ENCODE measurements around the gene TMEM163. TPM values are rescaled to one million over a fixed set of nuclear protein-coding genes. Genes with fewer than 3 reads are reported as not detected.

The TMEM163 gene
- total RNA-seq, 1 experiment from 2014 or later: 0.94 TPM

GRCh38 chr2:134586326-134586965 lies 132.4 kb downstream of the TMEM163 start (continued):
- TF ChIP-seq AFF4 (CRISPR knock-in tag; IDR thresholded peaks at IDR 0.05; ENCODE audit: borderline replicate concordance): no peak
- no peak for TF ChIP-seq NFE2L1 (CRISPR knock-in tag; IDR thresholded peaks at IDR 0.05)
- TF ChIP-seq EMX1 (CRISPR knock-in tag; IDR thresholded peaks at IDR 0.05): no peak
- no peak for TF ChIP-seq ZNF263 (CRISPR knock-in tag; IDR thresholded peaks at IDR 0.05; ENCODE audit: low read depth)
- no peak for TF ChIP-seq ZBTB21 (CRISPR knock-in tag; IDR thresholded peaks at IDR 0.05; ENCODE audit: borderline replicate concordance)
- TF ChIP-seq, protein P1, sequence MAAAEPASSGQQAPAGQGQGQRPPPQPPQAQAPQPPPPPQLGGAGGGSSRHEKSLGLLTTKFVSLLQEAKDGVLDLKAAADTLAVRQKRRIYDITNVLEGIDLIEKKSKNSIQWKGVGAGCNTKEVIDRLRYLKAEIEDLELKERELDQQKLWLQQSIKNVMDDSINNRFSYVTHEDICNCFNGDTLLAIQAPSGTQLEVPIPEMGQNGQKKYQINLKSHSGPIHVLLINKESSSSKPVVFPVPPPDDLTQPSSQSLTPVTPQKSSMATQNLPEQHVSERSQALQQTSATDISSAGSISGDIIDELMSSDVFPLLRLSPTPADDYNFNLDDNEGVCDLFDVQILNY (CRISPR knock-in tag; IDR thresholded peaks at IDR 0.05): no peak
- TF ChIP-seq, protein P2, sequence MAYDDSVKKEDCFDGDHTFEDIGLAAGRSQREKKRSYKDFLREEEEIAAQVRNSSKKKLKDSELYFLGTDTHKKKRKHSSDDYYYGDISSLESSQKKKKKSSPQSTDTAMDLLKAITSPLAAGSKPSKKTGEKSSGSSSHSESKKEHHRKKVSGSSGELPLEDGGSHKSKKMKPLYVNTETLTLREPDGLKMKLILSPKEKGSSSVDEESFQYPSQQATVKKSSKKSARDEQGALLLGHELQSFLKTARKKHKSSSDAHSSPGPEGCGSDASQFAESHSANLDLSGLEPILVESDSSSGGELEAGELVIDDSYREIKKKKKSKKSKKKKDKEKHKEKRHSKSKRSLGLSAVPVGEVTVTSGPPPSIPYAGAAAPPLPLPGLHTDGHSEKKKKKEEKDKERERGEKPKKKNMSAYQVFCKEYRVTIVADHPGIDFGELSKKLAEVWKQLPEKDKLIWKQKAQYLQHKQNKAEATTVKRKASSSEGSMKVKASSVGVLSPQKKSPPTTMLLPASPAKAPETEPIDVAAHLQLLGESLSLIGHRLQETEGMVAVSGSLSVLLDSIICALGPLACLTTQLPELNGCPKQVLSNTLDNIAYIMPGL (CRISPR knock-in tag; IDR thresholded peaks at IDR 0.05): no peak
- no peak for TF ChIP-seq ZNF416 (CRISPR knock-in tag; IDR thresholded peaks at IDR 0.05)
- TF ChIP-seq ZNF396 (CRISPR knock-in tag; IDR thresholded peaks at IDR 0.05; ENCODE audit: borderline replicate concordance): no peak
- no peak for TF ChIP-seq SMAD3 (CRISPR knock-in tag; IDR thresholded peaks at IDR 0.05; ENCODE audit: borderline replicate concordance)
- TF ChIP-seq, protein P3, sequence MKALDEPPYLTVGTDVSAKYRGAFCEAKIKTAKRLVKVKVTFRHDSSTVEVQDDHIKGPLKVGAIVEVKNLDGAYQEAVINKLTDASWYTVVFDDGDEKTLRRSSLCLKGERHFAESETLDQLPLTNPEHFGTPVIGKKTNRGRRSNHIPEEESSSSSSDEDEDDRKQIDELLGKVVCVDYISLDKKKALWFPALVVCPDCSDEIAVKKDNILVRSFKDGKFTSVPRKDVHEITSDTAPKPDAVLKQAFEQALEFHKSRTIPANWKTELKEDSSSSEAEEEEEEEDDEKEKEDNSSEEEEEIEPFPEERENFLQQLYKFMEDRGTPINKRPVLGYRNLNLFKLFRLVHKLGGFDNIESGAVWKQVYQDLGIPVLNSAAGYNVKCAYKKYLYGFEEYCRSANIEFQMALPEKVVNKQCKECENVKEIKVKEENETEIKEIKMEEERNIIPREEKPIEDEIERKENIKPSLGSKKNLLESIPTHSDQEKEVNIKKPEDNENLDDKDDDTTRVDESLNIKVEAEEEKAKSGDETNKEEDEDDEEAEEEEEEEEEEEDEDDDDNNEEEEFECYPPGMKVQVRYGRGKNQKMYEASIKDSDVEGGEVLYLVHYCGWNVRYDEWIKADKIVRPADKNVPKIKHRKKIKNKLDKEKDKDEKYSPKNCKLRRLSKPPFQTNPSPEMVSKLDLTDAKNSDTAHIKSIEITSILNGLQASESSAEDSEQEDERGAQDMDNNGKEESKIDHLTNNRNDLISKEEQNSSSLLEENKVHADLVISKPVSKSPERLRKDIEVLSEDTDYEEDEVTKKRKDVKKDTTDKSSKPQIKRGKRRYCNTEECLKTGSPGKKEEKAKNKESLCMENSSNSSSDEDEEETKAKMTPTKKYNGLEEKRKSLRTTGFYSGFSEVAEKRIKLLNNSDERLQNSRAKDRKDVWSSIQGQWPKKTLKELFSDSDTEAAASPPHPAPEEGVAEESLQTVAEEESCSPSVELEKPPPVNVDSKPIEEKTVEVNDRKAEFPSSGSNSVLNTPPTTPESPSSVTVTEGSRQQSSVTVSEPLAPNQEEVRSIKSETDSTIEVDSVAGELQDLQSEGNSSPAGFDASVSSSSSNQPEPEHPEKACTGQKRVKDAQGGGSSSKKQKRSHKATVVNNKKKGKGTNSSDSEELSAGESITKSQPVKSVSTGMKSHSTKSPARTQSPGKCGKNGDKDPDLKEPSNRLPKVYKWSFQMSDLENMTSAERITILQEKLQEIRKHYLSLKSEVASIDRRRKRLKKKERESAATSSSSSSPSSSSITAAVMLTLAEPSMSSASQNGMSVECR (CRISPR knock-in tag; IDR thresholded peaks at IDR 0.05; ENCODE audit: borderline replicate concordance): no peak

DNA sequence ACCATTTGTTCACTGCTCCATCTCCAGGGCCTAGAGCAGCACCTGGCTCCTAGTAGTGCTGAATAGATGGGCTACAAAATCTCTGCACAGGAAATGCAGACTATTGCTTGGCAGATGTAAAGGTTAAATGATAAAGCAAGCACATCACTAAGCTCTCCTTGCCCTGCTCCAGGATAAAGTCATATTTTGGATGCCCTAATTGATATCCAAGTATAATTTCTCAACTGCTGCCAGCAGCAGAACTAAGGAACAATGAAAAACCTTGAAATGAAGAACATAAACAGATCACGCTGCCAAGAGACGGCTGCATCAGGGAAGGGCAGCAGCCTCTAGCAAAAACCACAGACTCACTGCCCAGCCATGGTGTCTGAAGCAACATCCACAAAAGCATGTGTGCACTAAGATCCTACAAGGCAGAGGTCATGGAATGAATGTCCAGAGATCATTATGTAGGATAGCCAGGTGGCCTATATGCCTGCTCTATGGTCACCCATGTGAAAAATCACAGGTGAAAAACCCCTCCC lies 134.7 kb downstream of the TMEM163 start:
- no peak overlapping the region for H3K27ac Mint-ChIP-seq
- CTCF ChIA-PET: no interaction called here
- H3K9me3 Mint-ChIP-seq: peaks cover 22% of the 10 kb centered on the region
- peaks cover 11% of the 10 kb centered on the region for H3K36me3 Mint-ChIP-seq
- H3K4me1 Mint-ChIP-seq: no peaks in the 10 kb centered on the region
- TF ChIP-seq NR3C1 (CRISPR knock-in tag; conservative IDR thresholded peaks at IDR 0.05; ENCODE audit: low read depth): no peak
- TF ChIP-seq, protein P2 (CRISPR knock-in tag; IDR thresholded peaks at IDR 0.05): no peak
- TF ChIP-seq, protein P4, sequence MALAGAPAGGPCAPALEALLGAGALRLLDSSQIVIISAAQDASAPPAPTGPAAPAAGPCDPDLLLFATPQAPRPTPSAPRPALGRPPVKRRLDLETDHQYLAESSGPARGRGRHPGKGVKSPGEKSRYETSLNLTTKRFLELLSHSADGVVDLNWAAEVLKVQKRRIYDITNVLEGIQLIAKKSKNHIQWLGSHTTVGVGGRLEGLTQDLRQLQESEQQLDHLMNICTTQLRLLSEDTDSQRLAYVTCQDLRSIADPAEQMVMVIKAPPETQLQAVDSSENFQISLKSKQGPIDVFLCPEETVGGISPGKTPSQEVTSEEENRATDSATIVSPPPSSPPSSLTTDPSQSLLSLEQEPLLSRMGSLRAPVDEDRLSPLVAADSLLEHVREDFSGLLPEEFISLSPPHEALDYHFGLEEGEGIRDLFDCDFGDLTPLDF (CRISPR knock-in tag; IDR thresholded peaks at IDR 0.05): no peak
- TF ChIP-seq, protein P1 (CRISPR knock-in tag; IDR thresholded peaks at IDR 0.05): no peak
- ATAC-seq (no peak), DNase-seq (ENCODE audit: low spot score) (no peak)
- H3K4me3 Mint-ChIP-seq: no peak overlapping the region
- H3K27me3 Mint-ChIP-seq (ENCODE audit: low read depth): no peaks in the 10 kb centered on the region
- POLR2A ChIA-PET: no interaction called here

Measured in WTC11 (cell line).